HL-60/S4 treated with phorbol 12-myristate 13-acetate at 8.2 ng/mL for 4 days and 3 days (cell line): Measurements from ENCODE around the gene GOLGA1.
"Not testable (repeated sequence)": the region's sequence is repeated elsewhere in the genome, so short reads cannot be mapped to it uniquely, and the experiment has no call there.

Source experiments
- in situ Hi-C: fragments of 300-500 bp; cut with MboI; formaldehyde crosslinking; loops from 2 replicates; pipeline ENCODE4 v1.15.0; 2022; ENCODE audit warnings: low sequenced_read_pairs

The GOLGA1 gene, protein sequence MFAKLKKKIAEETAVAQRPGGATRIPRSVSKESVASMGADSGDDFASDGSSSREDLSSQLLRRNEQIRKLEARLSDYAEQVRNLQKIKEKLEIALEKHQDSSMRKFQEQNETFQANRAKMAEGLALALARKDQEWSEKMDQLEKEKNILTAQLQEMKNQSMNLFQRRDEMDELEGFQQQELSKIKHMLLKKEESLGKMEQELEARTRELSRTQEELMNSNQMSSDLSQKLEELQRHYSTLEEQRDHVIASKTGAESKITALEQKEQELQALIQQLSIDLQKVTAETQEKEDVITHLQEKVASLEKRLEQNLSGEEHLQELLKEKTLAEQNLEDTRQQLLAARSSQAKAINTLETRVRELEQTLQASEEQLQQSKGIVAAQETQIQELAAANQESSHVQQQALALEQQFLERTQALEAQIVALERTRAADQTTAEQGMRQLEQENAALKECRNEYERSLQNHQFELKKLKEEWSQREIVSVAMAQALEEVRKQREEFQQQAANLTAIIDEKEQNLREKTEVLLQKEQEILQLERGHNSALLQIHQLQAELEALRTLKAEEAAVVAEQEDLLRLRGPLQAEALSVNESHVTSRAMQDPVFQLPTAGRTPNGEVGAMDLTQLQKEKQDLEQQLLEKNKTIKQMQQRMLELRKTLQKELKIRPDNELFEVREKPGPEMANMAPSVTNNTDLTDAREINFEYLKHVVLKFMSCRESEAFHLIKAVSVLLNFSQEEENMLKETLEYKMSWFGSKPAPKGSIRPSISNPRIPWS

DNA sequence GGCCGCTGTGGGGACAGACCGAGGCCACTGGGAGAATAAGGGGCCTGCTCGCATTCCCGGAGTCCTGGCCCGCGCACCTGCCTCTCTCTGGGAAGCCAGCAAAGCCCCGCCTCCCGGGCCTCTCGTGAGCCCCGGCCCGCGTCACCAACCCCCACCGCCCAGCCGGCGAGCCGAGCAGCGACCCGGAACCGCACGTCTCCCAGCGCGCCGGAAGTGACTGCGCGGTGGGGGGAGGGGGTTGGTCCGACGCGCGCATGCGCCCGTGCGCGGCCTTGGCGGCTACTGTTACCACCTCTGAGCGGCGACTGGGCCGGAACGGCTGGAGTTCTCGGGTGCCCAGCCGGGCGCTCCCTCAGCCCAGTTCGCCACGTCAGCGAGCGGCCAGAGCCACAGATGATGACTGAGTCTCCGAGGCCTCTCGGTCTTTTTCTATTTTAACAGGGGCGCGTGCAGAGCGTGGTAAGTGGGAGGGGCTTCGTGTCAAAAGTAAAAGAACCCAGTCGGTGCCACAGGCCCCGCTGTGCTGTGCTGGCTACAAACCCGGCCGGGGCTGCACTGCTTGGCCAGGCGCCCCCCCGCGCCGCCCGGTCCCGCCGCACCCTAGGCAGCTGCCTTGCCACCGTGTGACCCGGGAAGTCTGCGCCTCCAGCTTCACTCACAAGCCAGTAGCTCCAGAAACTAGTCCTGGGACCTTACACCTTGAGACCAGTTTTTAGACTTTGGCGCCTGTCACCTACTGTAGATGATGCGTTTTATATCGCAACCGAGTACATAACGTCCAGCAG, at the start of gene GOLGA1:
GOLGA1 (minus strand) TSS at position 190 of the 785 bp plus-strand sequence. CDS start 2,372 bp downstream, outside the sequence.
- in situ Hi-C loops = no loop called here

DNA sequence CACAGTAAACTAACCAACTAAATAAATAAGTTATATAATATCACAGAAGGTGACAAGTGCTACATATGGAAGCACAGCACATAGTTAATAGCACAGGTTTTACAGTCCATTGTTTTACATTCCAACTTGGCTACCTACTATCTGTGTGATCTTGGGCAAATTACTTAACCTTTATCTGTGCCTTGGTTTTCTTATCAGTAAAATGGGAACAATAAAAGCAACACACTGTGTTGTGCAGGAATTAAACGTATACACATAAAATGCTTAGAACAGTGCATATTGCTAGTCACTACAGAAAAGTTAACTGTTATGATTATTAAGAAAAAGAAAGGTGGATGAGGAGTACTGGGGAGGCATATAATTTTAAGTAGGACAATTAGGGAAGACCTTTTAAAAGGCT, 42.8 kb upstream of the GOLGA1 start:
- in situ Hi-C loops = no loop called here

DNA sequence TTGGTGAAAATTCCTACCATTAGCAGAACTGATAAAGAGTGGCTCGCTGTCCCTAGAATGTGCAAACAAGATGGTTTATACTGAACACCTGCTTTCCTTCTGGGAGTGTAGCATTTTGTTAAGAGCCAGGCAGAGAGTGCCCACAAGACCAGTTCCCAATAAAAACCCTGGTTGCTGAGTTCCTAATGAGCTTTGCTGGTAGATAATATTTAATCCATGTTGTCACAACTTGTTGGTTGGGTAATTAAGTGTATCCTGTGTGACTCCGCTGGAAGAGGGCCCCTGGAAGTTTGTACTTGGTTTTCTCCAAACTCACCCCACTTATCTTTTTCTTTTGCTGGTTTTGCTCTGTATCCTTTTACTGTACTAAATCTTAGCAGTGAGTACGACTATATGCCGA, 39.5 kb upstream of the GOLGA1 start:
- in situ Hi-C loops = no loop called here

DNA sequence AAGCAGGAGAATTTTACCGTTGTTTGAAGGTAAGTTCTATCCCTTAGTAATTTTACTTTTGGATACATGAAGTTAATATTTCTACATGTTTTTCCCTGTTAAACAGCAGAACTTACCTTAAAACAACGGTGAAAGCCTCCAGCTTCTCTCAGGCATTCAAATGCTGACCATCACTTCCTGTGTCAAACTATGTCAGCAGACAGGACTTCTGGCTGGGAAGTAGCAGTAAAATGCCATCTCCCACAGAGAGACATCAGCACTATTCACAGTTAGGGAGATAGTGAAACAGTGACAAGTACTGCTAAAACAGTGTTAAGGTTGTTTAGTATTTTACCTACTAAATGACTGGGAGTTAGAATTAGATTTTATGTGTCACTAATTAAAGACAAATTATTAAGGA, 34.2 kb upstream of the GOLGA1 start:
- in situ Hi-C loops = no loop called here

DNA sequence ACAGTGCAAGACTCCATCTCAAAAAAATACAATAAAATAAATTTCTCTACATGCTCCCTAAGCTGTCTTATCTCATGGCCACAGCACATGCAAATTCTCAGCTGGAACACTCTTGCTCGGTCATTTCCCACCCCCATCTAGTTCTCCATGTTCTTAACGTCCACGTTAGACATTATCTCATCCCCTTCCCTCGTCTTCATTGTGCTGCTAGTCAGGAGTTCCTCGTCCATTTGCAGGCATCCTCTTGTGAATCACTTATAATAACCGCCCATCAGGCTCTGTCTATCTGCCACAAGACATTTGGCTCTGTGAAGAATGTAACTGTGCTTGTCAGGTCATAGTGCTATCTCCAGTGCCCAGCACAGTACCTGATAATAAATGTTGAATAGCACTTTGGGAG, 32.9 kb upstream of the GOLGA1 start:
- in situ Hi-C loops = no loop called here

DNA sequence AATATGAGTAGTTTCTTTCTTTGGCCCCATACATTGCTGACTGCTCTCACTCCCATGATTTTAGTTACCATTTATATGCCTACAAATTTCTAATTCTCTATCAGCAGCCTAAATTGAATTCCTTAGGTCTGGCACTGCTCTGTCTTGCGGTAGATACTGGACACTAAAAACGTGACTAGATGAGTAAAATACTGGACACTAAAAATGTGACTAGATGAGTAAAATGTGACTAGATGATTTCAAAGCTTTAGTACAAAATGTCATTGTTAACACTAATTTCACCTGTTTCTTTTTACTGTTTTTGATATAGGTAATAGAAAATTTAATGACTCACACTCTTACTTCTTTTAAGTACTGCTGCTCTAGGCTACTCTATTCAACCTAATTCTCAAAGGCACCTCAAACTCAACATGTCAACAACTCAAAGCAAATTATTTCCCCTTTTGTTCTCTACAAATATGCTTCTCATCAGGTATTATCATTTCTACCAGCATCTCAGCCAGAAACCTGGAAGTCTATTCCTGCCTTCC, 31.4 kb upstream of the GOLGA1 start:
- in situ Hi-C loops = no loop called here

DNA sequence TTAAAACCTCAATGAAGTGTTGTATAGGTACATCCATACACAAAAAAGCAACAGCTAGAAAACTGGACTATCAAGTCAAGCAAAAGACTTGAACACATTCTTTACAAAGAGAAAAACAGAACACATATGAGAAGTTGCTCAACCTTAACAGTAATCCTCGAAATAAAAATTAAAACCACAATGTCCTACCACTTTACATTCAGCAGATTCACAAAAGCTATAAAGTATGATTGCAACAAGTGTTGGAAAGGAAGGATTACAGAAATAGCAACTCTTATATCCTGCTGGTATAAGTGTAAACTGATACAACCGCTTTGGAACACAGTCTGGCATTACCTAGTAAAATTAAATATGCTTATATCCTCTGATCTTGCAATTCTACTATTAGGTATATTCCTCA, 28.5 kb upstream of the GOLGA1 start:
- in situ Hi-C loops = no loop called here

DNA sequence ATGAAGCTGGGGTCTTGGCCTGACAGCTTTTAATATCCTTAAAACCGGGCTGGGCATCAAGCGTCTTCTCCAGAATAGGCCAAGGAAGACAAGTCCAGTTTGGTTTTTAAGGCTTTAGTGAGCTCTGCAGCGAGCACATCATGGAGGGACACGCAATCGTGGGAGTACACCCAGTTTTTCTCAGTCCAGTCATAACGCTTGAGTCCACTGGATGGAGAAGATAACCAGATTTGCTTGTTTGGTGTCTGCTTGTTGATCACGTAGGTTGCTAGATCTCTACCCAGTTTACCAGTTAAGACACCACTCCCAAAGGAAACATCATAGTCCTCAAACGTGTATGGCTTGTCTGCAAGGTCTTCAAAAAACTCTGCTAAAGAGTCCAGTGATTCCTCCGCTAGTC, 27.4 kb upstream of the GOLGA1 start:
- in situ Hi-C loops = no loop called here

DNA sequence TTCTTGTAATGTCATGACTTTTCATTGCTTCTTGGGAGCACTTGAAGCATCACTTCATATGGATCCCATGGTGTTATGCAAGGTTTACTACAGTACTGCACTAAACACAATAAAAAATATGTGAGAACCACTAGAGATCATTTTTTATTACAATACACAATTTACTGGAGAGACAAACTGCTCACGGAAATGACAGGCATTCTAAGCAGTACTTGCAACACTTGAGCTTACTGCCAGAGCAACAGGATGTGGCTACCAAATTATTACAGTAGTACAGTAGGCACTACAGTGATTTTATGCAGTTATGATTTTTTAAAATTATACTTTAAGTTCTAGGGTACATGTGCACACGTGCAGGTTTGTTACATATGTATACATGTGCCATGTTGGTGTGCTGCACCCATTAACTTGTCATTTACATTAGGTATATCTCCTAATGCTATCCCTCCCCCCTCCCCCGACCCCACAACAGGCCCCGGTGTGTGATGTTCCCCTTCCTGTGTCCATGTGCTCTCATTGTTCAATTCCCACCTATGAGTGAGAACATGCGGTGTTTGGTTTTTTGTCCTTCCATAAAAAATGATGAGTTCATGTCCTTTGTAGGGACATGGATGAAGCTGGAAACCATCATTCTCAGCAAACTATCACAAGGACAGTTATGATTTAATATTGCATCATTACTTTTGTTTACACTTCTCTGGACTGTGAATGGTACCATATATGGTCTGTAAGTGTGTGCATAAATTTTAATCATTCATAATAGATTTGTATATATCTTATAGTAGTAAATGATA, 25.1 kb upstream of the GOLGA1 start:
- in situ Hi-C loops = not testable (repeated sequence)

DNA sequence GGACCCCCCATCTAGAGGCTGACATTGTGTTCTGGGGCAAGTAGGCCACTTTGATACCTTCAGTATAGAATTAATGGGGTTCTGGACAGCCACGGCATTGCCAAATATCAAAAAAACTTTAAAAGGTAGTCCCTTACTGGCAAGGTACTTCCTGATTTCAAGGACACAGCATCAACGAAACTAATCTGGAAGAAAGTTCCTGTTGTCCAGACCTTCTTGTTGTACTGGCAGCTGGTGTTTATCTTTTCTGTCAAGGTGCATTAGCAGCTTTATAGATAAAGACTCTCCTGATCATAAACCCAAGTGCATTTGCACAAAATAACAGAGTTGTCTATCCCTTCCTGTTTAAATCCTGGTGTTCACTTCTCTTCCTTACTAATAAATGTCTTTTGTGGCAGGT, 23.7 kb upstream of the GOLGA1 start:
- in situ Hi-C loops = no loop called here

DNA sequence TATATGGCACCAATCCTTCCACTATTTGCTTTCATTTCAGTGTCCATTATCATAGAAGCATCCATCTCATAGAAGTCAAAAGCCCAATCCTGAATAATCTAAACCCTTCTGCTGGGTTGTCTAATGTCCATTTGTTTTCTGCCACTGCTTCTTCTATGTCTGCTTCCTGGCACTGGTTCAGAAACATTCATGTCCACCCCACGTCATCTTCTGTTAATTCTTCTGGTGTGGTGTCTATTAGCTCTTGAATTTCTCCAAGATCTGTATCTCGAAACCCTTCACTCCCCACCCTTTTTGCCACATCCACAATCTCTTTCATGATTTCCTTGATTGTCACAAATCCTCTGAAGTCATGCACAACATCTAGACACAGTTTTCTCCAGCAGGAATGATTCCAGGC, 23.2 kb upstream of the GOLGA1 start:
- in situ Hi-C loops = no loop called here

DNA sequence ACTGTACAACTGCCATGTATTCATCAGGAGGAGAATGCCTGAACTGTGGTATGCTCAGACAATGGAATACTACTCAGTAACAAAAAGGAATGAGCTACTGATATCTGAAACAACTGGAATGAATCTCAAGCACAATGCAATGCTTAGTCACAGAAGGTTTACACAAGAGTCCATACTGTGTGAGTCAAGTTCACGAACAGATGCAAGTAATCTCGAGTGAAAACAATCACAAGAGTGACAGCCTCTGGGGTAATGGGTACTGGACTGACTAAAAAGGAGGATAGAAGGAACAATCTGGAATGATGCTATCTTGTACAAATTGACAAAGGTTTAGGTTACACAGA, 19.5 kb upstream of the GOLGA1 start:
- in situ Hi-C loops = no loop called here

DNA sequence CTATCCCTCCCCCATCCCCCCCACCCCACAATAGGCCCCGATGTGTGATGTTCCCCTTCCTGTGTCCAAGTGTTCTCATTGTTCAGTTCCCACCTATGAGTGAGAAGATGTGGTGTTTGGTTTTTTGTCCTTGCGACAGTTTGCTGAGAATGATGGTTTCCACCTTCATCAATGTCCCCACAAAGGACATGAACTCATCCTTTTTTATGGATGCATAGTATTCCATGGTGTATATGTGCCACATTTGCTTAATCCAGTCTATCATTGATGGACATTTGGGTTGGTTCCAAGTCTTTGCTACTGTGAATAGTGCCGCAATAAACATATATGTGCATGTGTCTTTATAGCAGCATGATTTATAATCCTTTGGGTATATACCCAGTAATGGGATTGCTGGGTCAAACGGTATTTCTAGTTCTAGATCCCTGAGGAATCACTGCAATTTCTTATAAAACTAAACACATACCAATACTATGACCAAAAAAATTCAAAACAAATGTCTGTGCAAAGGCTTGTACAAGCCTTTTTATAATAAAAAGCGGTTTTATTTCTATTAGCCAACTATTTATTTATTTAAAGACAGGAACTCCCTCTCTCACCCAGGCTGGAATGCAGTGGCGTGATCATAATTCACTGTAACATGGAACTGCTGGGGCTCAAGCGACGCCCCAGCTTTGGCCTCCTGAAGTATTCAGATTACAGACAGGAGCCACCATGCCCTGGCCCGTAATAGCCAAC, 19.0 kb upstream of the GOLGA1 start:
- in situ Hi-C loops = not testable (repeated sequence)

DNA sequence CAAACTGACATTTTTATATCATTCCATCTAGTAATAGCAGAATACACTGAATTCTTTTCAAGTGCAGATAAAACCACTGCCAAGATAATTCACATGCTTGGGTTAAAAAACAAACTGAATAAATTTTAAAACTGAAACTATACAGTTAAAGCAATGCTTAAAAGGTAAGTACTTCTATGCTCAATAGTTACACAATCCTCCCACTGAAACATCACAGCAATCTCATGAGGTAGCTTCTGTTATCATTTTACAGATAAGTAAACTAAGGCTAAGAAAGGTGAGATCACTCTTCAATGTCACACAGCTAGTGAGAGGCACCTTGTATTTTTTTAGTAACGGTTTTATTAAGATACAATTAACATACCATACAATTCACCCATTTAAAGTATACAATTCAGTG, 13.4 kb upstream of the GOLGA1 start:
- in situ Hi-C loops = no loop called here

DNA sequence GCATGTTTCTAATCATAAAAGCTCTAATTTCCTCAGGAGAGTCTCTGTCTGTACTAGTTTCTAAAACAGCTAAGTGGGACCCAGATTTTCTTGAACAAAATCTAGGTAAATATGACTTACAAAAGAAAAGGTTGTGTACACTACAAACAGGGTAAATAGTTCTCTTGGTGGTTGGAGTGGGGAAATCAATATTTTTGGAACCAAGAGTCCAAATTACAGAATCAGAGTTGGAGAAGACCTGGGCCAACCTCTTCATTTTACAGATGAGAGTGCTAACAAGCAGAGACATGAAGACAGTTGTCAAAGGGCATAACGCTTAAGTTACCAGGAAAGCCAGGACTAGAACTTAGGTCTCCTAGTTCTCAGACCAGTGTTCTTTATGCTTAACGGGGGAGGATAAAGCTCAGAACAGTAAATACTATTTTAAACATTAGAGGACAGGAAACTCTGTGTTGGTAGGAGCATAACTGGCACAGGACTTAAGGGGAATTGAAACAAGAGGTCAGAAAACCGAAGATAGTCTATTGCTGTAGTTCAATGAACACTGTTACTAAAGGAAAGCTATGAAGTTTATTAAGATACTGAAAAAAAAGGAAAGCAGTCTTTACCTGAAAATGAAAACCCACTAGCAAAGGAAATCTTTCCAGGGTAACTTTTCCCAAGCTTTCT, 9.3 kb upstream of the GOLGA1 start:
- in situ Hi-C loops = no loop called here

DNA sequence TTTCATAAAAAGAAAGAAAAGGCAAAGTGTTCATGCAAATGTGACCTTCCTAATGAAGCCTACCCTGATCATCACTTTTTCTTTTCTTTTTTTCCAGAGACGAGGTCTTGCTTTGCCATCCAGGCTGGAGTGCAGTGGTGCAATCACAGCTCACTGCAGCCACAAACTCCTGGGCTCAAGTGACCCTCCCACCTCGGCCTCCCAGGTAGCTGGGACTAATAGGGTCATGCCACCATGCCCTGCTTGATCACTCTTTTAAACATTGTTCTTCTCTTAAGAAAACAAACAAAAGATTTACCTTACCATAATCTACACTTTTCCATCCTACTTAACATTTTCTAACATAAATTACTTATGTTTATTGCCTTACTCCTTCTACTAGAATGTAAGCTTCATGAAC, 8.5 kb upstream of the GOLGA1 start:
- in situ Hi-C loops = no loop called here

DNA sequence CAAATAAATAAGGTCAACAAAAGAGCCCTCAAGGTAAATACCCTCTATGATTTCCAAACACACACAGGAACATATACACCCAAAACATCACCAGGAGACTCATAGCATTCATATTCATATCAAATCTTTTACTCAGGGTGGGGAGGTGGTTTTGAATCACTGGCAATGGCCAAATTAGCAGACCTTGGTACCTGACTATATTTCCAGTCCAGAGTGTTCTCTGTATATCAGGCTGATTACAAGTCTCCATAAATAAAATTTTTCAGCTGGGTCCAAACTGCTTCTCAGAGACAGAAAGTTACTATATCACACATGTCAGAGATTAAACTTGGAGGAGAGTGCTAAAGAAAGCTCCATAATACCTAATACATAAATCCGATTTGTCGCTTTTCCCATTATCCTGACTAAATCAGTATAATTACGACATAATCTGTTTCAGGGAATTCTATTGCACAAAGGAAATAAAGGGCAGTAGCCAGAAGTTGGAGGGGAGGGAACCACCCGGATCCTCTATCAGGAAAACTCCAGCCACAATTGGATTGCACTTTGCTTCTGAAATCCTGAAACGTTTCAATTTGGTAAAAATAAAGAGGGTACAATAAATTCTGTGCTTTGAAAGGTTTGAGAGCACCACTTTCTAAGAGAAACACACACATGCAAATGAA, 7.0 kb upstream of the GOLGA1 start:
- in situ Hi-C loops = no loop called here

DNA sequence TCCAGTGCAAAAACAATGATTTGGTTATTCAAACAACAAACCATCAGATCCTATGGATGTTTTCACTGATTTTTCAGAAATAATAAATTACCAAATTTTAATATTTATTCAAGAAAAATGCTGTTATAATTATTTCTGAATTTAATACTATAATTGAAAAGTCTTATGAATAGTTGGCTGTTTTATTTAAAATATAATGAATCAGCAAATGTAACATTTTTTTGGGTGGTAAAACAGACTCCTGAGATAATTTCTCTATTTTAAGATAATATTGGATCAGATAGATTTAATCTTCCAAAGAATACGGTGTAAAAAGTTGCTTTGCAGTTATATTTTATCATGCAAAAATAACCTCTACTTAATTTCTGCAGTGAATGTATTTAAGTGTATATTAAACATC, 5.3 kb upstream of the GOLGA1 start:
- in situ Hi-C loops = no loop called here
